ENCODE measurements around the gene CREG2.

GRCh38 chr2:101300164-101300563 is 87.1 kb downstream of the CREG2 start:
- no peak for TF ChIP-seq CTCF (IDR thresholded peaks at IDR 0.05; ENCODE audit: low read length)
- TF ChIP-seq EZH2phosphoT487 (IDR thresholded peaks at IDR 0.05; ENCODE audit: low read length) = no peak
- TF ChIP-seq EZH2 (optimal IDR thresholded peaks at IDR 0.05; ENCODE audit: low read depth, low read length) = no peak
